Peyer's patch (tissue), 4 donors: ENCODE measurements around the gene PCBD2.

Experiments
- CTCF ChIP-seq, 6 experiments: fragments of 450-650 bp in 4 of 6; fragments of 200-600 bp in 2 of 6; sonication (generic) in 1 of 6; IDR thresholded peaks; one replicate each; pipeline ENCODE4 v1.5.1; 2017 to 2019; ENCODE audit warnings: antibody characterized with exemption in 6 of 6, mild to moderate bottlenecking in 3 of 6, moderate library complexity in 1 of 6
- POLR2A ChIP-seq, 2 donors: fragments of 450-650 bp; IDR thresholded peaks; one replicate each; pipeline ENCODE4 v1.5.1; 2017; ENCODE audit warnings: antibody characterized with exemption in 2 of 2, mild to moderate bottlenecking in 2 of 2, moderate library complexity in 2 of 2

GRCh38 chr5:134937526-134937925 is 32.6 kb downstream of the PCBD2 start:
- TF ChIP-seq CTCF (IDR thresholded peaks at IDR 0.05) (no peak), POLR2A (IDR thresholded peaks at IDR 0.05) (no peak)
